A549 (cell line): ENCODE results near the gene RABAC1. TPM values are rescaled to one million over a fixed set of nuclear protein-coding genes. Genes with fewer than 3 reads are reported as not detected.

ENCODE experiments used
- ATAC-seq, 2 experiments: fragments of 200-7000 bp in 1 of 2; fragments of >200 bp in 1 of 2; cut with Nextera tagmentation in 1 of 2; cut with Tn5 transposase in 1 of 2; 3 replicates each; pipeline versions ENCODE4 v1.8.0 to v1.9.1; 2018 to 2020; ENCODE audit warnings: mild to moderate bottlenecking in 1 of 2, moderate library complexity in 1 of 2
- CTCF ChIA-PET: fragments of 300-600 bp; sonication (Branson Sonifier 250); formaldehyde crosslinking; extraction: SDS; loops from one replicate; lab custom pipeline; 2021; ENCODE audit warnings: antibody characterized with exemption, inconsistent platforms; lab: Yijun Ruan, JAX
- POLR2A ChIA-PET: fragments of 350-600 bp; formaldehyde crosslinking; extraction: SDS; loops from one replicate; lab custom pipeline; 2021; ENCODE audit warnings: antibody characterized with exemption, inconsistent platforms; lab: Yijun Ruan, JAX
- DNase-seq, 2 experiments: peaks; one replicate each; pipeline versions ENCODE4 v3.0.0 to v3.0.0-alpha.2; 2011 to 2016; ENCODE audit warnings: low read depth in 1 of 2, low spot score in 1 of 2
- FAIRE-seq: peaks from 2 replicates; lab custom pipeline; 2011; peaks lifted over from hg19 to GRCh38; lab: Jason Lieb, UNC
- H3K27ac ChIP-seq, 2 experiments: fragments of >200 bp; sonication (Bioruptor Twin); formaldehyde crosslinking; 3 replicates each; pipeline ENCODE4 v1.5.1; 2016 to 2017
- H3K4me1 ChIP-seq: fragments of >200 bp; sonication (Bioruptor Twin); formaldehyde crosslinking; 3 replicates; pipeline ENCODE4 v1.6.1; 2016
- H3K4me2 ChIP-seq: fragments of >200 bp; sonication (Bioruptor Twin); formaldehyde crosslinking; 3 replicates; pipeline ENCODE4 v1.6.1; 2016
- H3K4me3 ChIP-seq: fragments of >200 bp; sonication (Bioruptor Twin); formaldehyde crosslinking; 3 replicates; pipeline ENCODE4 v1.5.1; 2016
- H3K9me3 ChIP-seq: fragments of >200 bp; sonication (Bioruptor Twin); formaldehyde crosslinking; 3 replicates; pipeline ENCODE4 v1.6.1; 2016
- CBX8 ChIP-seq: fragments of 200-600 bp; sonication (generic); IDR thresholded peaks from 2 replicates; pipeline ENCODE4 v1.6.1; 2016
- CHD2 ChIP-seq: fragments of 150-350 bp; IDR thresholded peaks from 2 replicates; pipeline ENCODE4 v1.6.1; 2014; ENCODE audit warnings: low read length; ENCODE audit not compliant: partially characterized antibody
- EHMT2 ChIP-seq: fragments of 200-600 bp; sonication (generic); IDR thresholded peaks from 2 replicates; pipeline ENCODE4 v1.6.1; 2016; ENCODE audit warnings: antibody characterized with exemption, low read depth, mild to moderate bottlenecking, moderate library complexity
- ESRRA ChIP-seq: fragments of 150-350 bp; IDR thresholded peaks from 2 replicates; pipeline ENCODE4 v1.6.1; 2014; ENCODE audit warnings: mild to moderate bottlenecking, low read length, borderline replicate concordance
- FOSL2 ChIP-seq, 2 experiments: fragments of 450-650 bp in 1 of 2; fragments of >200 bp in 1 of 2; sonication (Bioruptor Twin) in 1 of 2; formaldehyde crosslinking; IDR thresholded peaks; 2 replicates each; pipeline versions ENCODE4 v1.5.0 to v1.6.1; 2016 to 2020; ENCODE audit warnings: mild to moderate bottlenecking in 1 of 2, moderate library complexity in 1 of 2
- GATA3 ChIP-seq: IDR thresholded peaks from 2 replicates; pipeline ENCODE4 v1.6.1; 2012; ENCODE audit warnings: borderline replicate concordance
- JUN ChIP-seq, 2 experiments: fragments of >200 bp; sonication (Bioruptor Twin); formaldehyde crosslinking; IDR thresholded peaks; 2 replicates in 1 of 2; 3 replicates in 1 of 2; pipeline ENCODE4 v1.6.1; 2016 to 2017
- JUNB ChIP-seq: fragments of >200 bp; sonication (Bioruptor Twin); formaldehyde crosslinking; IDR thresholded peaks from 2 replicates; pipeline ENCODE4 v1.6.1; 2016
- KDM1A ChIP-seq: fragments of 200-600 bp; sonication (generic); IDR thresholded peaks from 2 replicates; pipeline ENCODE4 v1.6.1; 2016; ENCODE audit warnings: low read depth, mild to moderate bottlenecking
- MAFK ChIP-seq: fragments of 450-650 bp; IDR thresholded peaks from 2 replicates; pipeline ENCODE4 v1.6.1; 2014; ENCODE audit not compliant: partially characterized antibody
- MAZ ChIP-seq: fragments of 150-350 bp; IDR thresholded peaks from 2 replicates; pipeline ENCODE4 v1.6.1; 2014; ENCODE audit warnings: antibody characterized with exemption, low read depth, low read length, borderline replicate concordance
- NR3C1 ChIP-seq: fragments of >200 bp; sonication (Bioruptor Twin); formaldehyde crosslinking; IDR thresholded peaks from 3 replicates; pipeline ENCODE4 v1.6.1; 2017
- POLR2A ChIP-seq: IDR thresholded peaks from 2 replicates; pipeline ENCODE4 v1.6.1; 2012; ENCODE audit warnings: mild to moderate bottlenecking, low read length
- POLR2AphosphoS2 ChIP-seq: conservative IDR thresholded peaks from 2 replicates; pipeline ENCODE4 v1.6.1; 2012; ENCODE audit warnings: low read length, improper control_type of control experiment, inconsistent platforms
- RAD21 ChIP-seq, 2 experiments: fragments of >200 bp in 1 of 2; sonication (Bioruptor Twin) in 1 of 2; formaldehyde crosslinking in 1 of 2; IDR thresholded peaks in 1 of 2; conservative IDR thresholded peaks in 1 of 2; 2 replicates in 1 of 2; 3 replicates in 1 of 2; pipeline ENCODE4 v1.6.1; 2012 to 2018; ENCODE audit warnings: inconsistent platforms in 1 of 2
- RARB ChIP-seq: fragments of 250-450 bp; sonication (Bioruptor Pico); IDR thresholded peaks from 2 replicates; pipeline ENCODE4 v1.8.0; 2021; ENCODE audit warnings: mild to moderate bottlenecking, moderate library complexity
- RNF2 ChIP-seq: fragments of 200-600 bp; sonication (generic); IDR thresholded peaks from 2 replicates; pipeline ENCODE4 v1.6.1; 2016; ENCODE audit warnings: low read depth, mild to moderate bottlenecking, antibody characterized with exemption, moderate library complexity, borderline replicate concordance
- WGBS: methylation state at CpG from one replicate; pipeline ENCODE4 v1.1.6; 2017; ENCODE audit errors: missing lambda C conversion rate; 5-methylcytosine and 5-hydroxymethylcytosine counted together
- polyA plus RNA-seq, 4 experiments: library from polyadenylated mRNA; depleted of rRNA in 3 of 4; stranded (reverse); fragments of >200 nt; fragmentation: RNase III in 1 of 4; extraction: RNeasy Plus Mini Kit Qiagen cat#74134 plus additional on column Dnase treatment in 1 of 4; gene quantifications; 2 replicates in 3 of 4; 3 replicates in 1 of 4; pipeline ENCODE4 v1.2.3, GENCODE V29; 2011 to 2017
- TF ChIP-seq, protein P1 (sequence below): IDR thresholded peaks from 2 replicates; pipeline ENCODE4 v1.6.1; 2012
- TF ChIP-seq, protein P2 (sequence below): fragments of >200 bp; sonication (Bioruptor Twin); formaldehyde crosslinking; IDR thresholded peaks from 2 replicates; pipeline ENCODE4 v1.6.1; 2016
- TF ChIP-seq, protein P3 (sequence below): fragments of >200 bp; sonication (Bioruptor Twin); formaldehyde crosslinking; IDR thresholded peaks from 3 replicates; pipeline ENCODE4 v1.6.1; 2016
- TF ChIP-seq, protein P4 (sequence below): fragments of >200 bp; sonication (Bioruptor Twin); formaldehyde crosslinking; IDR thresholded peaks from 3 replicates; pipeline ENCODE4 v1.5.1; 2016
- TF ChIP-seq, protein P5 (sequence below): IDR thresholded peaks from 2 replicates; pipeline ENCODE4 v1.6.1; 2012
- TF ChIP-seq, protein P6 (sequence below): fragments of 200-600 bp; sonication (generic); IDR thresholded peaks from 2 replicates; pipeline ENCODE4 v1.6.1; 2016; ENCODE audit warnings: antibody characterized with exemption, mild to moderate bottlenecking, moderate library complexity

Gene RABAC1
- polyA plus RNA-seq, 2 of the 4 experiments (the other 2 are of a cell fraction) = 117 to 247 TPM

DNA sequence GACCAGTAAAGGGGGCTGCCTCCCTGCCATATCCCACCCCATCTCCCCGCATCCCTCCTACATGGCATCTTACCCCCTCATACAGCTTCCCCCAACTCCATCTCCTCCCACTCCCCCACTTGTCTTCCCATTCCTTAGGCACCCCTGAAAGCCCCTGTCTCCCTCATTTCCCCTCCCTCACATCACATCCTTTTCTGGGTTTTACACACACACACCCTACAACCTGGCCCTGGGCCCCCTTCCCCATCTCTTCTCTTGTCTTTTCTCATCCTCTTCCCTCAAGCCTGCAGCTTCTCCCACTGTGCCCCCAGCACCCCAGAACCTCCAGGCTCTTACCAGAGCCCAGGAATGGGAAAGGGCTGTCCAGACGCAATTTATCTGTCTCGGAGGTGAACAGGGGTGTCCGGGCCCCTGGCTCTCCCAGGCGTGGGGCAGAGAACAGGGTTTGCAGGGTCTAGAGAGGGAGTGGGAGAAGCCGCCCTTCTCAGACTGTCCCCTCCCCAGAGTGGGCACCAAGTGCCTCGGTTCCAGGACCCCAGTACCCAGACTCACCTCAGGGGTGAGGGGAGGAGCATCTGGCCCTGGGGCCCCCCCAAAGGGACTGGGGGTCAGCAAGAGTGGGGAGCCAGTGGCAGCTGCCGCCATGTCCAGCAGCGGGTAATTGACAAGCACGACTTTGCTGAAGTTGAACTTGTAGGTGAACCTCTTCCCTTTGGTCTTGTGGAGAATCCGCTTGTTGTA is 50.2 kb downstream of the RABAC1 start:
- H3K4me3 ChIP-seq = no peak overlapping the region
- DNase-seq (no peak), ATAC-seq (no peak), FAIRE-seq (no peak)
- CTCF ChIA-PET = interaction anchor here (1.1 to 4.9 kb wide), 14 partner anchors 7 to 49 kb away, joined by 3 to 28 read pairs (median 5); partner anchors contain the start of gene RABAC1
- H3K9me3 ChIP-seq = no peaks in the 10 kb centered on the region
- 92% methylated on average over 11 of the region's 11 CpGs for WGBS
- no peak overlapping the region for H3K4me2 ChIP-seq
- H3K27ac ChIP-seq = no peak overlapping the region
- TF ChIP-seq JUNB = no peak
- TF ChIP-seq KDM1A = no peak
- no peak for TF ChIP-seq RNF2
- TF ChIP-seq CBX8 = no peak
- TF ChIP-seq JUN (IDR thresholded peaks at IDR 0.05) = 0 out of 5 replicates have a peak, but pooled peaks of 1 of the 2 experiments have one; percentile 8
- POLR2A ChIA-PET = no interaction called here
- H3K4me1 ChIP-seq = peaks cover 44% of the 10 kb centered on the region

DNA sequence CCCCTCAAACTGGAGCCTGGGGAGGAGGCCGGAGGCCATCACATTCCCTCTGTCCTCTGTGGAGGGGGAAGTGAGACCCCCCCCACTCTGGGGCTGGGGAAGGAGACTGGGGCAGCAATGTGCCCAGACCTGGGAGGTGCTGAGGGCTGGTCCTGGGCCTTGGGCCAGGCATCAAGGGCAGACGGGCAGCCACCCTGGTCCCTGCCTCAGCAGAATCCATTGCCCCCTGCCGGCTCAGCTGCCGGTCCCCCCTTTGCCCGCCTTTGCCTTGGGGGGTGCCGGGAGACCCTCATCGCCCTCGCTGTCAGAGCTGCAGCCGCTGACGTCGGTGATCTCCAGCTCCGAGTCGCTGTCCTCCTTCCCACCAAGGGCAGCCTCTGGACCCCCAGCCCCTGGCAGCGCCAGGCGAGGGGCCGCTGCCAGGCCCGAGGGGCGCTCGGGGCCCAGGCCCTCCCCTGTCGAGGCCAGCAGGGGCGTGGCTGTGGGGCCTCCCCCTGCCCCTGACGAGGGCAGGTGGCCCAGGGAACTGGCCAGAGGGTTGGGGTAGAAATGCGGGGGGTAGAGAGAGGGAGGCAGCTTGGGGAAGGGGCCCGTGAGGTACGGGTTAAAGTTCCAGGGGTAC is 51.0 kb downstream of the RABAC1 start:
- no peak overlapping the region for H3K4me3 ChIP-seq
- no peak overlapping the region for H3K4me2 ChIP-seq
- H3K9me3 ChIP-seq = no peaks in the 10 kb centered on the region
- ChIA-PET CTCF (interaction anchor here (0.6 to 4.9 kb wide), 14 partner anchors 12 to 104 kb away, joined by 3 to 28 read pairs (median 4); partner anchors contain the start of gene RABAC1), POLR2A (no interaction called here)
- no peak for DNase-seq
- TF ChIP-seq POLR2AphosphoS2 (no peak), RARB (CRISPR knock-in tag) (no peak), RNF2 (no peak), ESRRA (no peak), KDM1A (no peak), CBX8 (no peak), CHD2 (no peak), POLR2A (no peak), MAFK (no peak), MAZ (no peak), GATA3 (no peak), EHMT2 (no peak)
- TF ChIP-seq, protein P1, sequence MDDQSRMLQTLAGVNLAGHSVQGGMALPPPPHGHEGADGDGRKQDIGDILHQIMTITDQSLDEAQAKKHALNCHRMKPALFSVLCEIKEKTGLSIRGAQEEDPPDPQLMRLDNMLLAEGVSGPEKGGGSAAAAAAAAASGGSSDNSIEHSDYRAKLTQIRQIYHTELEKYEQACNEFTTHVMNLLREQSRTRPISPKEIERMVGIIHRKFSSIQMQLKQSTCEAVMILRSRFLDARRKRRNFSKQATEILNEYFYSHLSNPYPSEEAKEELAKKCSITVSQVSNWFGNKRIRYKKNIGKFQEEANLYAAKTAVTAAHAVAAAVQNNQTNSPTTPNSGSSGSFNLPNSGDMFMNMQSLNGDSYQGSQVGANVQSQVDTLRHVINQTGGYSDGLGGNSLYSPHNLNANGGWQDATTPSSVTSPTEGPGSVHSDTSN = no peak
- TF ChIP-seq, protein P2, sequence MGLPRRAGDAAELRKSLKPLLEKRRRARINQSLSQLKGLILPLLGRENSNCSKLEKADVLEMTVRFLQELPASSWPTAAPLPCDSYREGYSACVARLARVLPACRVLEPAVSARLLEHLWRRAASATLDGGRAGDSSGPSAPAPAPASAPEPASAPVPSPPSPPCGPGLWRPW = no peak
- TF ChIP-seq, protein P3, sequence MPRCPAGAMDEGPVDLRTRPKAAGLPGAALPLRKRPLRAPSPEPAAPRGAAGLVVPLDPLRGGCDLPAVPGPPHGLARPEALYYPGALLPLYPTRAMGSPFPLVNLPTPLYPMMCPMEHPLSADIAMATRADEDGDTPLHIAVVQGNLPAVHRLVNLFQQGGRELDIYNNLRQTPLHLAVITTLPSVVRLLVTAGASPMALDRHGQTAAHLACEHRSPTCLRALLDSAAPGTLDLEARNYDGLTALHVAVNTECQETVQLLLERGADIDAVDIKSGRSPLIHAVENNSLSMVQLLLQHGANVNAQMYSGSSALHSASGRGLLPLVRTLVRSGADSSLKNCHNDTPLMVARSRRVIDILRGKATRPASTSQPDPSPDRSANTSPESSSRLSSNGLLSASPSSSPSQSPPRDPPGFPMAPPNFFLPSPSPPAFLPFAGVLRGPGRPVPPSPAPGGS = no peak
- 92% methylated on average over 24 of the region's 25 CpGs for WGBS
- H3K27ac ChIP-seq = no peak overlapping the region
- H3K4me1 ChIP-seq = peaks cover 46% of the 10 kb centered on the region
- ATAC-seq = no peak
- no peak for FAIRE-seq

DNA sequence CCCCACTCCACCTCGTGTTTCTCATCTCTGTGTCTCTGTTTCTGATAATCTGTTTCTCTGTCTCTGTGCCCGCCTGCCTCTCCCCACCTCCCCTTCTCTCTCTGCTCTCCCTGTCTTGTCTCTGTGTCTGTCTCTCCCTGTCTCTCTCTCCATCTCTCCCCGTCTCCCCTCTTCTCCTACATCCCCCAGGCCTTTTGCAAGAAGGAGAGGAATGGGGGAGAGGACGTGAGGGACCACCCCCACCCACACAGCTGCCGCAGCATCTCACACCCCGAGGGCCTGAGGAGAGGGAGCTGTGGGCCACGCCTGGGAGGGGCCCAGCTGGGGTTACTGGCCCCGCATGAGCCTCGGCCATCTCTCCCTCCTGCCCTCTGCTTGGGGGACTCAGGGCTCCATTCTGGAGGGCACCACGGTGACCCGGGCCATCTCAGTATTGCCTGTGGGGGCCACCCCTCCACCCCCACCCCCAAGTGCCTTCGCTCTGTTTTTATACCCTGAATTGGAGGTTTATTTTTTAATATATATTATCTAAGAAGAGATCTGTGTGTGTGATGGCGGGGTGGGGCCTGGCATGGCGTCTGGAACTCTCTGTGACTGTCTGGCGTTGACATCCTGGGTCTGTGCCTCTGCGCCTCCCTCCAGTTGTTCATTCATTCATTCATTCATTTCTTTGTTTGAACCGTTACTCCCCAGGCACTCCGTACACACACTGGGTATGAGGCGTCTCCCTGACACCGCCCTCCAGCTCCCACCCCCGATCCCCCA is 52.0 kb downstream of the RABAC1 start:
- TF ChIP-seq, protein P4, sequence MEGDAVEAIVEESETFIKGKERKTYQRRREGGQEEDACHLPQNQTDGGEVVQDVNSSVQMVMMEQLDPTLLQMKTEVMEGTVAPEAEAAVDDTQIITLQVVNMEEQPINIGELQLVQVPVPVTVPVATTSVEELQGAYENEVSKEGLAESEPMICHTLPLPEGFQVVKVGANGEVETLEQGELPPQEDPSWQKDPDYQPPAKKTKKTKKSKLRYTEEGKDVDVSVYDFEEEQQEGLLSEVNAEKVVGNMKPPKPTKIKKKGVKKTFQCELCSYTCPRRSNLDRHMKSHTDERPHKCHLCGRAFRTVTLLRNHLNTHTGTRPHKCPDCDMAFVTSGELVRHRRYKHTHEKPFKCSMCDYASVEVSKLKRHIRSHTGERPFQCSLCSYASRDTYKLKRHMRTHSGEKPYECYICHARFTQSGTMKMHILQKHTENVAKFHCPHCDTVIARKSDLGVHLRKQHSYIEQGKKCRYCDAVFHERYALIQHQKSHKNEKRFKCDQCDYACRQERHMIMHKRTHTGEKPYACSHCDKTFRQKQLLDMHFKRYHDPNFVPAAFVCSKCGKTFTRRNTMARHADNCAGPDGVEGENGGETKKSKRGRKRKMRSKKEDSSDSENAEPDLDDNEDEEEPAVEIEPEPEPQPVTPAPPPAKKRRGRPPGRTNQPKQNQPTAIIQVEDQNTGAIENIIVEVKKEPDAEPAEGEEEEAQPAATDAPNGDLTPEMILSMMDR = no peak
- TF ChIP-seq RAD21 (conservative IDR thresholded peaks at IDR 0.05 in 1 of 2, IDR thresholded peaks at IDR 0.05 in 1 of 2) (no peak), MAFK (no peak), FOSL2 (IDR thresholded peaks at IDR 0.05) (no peak), FOSL2 (CRISPR knock-in tag; IDR thresholded peaks at IDR 0.05) (no peak), NR3C1 (no peak), ESRRA (no peak)
- TF ChIP-seq, protein P5, sequence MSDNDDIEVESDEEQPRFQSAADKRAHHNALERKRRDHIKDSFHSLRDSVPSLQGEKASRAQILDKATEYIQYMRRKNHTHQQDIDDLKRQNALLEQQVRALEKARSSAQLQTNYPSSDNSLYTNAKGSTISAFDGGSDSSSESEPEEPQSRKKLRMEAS = no peak
- TF ChIP-seq, protein P6, sequence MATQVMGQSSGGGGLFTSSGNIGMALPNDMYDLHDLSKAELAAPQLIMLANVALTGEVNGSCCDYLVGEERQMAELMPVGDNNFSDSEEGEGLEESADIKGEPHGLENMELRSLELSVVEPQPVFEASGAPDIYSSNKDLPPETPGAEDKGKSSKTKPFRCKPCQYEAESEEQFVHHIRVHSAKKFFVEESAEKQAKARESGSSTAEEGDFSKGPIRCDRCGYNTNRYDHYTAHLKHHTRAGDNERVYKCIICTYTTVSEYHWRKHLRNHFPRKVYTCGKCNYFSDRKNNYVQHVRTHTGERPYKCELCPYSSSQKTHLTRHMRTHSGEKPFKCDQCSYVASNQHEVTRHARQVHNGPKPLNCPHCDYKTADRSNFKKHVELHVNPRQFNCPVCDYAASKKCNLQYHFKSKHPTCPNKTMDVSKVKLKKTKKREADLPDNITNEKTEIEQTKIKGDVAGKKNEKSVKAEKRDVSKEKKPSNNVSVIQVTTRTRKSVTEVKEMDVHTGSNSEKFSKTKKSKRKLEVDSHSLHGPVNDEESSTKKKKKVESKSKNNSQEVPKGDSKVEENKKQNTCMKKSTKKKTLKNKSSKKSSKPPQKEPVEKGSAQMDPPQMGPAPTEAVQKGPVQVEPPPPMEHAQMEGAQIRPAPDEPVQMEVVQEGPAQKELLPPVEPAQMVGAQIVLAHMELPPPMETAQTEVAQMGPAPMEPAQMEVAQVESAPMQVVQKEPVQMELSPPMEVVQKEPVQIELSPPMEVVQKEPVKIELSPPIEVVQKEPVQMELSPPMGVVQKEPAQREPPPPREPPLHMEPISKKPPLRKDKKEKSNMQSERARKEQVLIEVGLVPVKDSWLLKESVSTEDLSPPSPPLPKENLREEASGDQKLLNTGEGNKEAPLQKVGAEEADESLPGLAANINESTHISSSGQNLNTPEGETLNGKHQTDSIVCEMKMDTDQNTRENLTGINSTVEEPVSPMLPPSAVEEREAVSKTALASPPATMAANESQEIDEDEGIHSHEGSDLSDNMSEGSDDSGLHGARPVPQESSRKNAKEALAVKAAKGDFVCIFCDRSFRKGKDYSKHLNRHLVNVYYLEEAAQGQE = no peak
- H3K9me3 ChIP-seq = no peaks in the 10 kb centered on the region
- no peak for ATAC-seq
- 81% methylated on average over 21 of the region's 21 CpGs for WGBS
- H3K27ac ChIP-seq = peak overlapping the region in 1 of 2 experiments; percentile 40; a peak in 1 of 6 replicates
- H3K4me2 ChIP-seq = no peak overlapping the region
- no peak overlapping the region for H3K4me3 ChIP-seq
- ChIA-PET POLR2A (no interaction called here), CTCF (interaction anchor here (0.5 to 4.9 kb wide), 12 partner anchors 12 to 260 kb away, joined by 3 to 28 read pairs (median 6); partner anchors contain the start of genes RABAC1 and RPS19)
- DNase-seq = no peak
- no peak for FAIRE-seq
- H3K4me1 ChIP-seq = peaks cover 46% of the 10 kb centered on the region
